GM04503 (cell line): ENCODE results near the gene CACNA1D.

Experiments used
- DNase-seq: peaks from one replicate; pipeline ENCODE4 v3.0.0-alpha.2; 2012; ENCODE audit warnings: low read depth

The CACNA1D gene

DNA sequence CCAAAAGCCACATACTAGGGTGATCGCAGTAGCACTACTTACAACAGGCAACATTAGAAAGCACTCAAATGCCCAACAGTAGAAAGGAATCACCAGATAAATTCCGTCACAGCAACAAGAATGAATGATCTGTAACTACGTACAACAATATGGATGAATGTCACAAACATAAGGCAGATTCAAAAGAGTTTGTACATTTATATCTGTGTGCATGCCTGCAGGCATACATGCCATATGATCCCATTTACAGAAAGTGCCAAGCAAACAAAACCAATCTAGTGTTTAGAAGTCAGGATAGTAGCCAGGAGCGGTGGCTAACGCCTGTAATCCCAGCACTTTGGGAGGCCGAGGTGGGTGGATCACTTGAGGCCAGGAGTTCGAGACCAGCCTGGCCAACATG is 355.5 kb downstream of the CACNA1D start:
- no peak for DNase-seq

DNA sequence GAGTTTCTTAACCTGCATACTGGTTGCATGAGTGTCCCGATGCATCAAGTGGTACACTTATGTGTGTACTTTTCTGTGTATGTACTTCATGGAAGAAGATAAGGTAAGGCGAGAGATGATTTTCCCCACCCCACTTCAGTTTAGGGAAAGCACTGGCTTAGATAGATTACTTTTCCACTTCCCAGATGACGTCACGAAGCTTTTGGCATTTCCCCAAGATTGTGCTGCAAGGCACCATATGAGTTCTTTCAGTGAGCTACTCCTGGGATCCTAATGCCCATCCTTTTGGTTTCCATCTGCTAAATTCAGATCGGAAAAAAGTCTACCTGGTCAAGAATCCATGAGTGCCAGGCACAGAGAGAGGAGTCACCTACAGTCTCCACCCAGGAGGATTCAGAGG is 356.5 kb downstream of the CACNA1D start:
- DNase-seq: no peak

GRCh38 chr3:53856964-53857363 is 362.6 kb downstream of the CACNA1D start:
- no peak for DNase-seq

DNA sequence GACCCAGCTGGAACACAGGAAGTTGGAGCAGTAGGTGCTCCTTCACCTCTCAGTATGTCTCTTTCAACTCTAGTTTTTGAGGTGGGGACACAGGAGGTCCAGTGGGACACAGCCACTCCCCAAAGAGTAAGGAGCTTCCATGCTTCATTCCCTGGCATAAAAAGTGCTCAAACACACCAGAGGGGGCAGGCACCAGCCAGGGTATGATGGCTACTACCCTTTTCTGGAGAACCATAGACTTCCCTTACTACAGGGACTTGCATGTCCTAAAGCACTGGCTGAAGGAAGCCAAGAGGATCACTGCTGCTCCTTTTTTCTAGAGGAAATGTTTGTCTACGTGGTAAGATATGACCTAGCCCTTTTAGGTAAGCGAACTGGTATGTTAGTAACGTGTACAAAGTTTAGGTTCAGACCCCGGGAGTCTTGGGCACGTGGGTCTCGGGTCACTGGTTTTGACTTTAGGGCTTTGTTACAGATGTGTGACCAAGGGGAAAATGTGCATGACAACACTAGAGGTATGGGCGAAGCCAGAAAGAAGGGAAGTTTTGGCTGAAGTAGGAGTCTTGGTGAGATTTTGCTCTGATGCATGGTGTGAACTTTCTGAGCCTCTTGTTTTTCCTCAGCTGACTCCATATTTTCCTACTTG is 363.8 kb downstream of the CACNA1D start:
- no peak for DNase-seq

- DNase-seq: no peak
Measured at GRCh38 chr3:53859178-53859577, 364.8 kb downstream of the CACNA1D start.

DNA sequence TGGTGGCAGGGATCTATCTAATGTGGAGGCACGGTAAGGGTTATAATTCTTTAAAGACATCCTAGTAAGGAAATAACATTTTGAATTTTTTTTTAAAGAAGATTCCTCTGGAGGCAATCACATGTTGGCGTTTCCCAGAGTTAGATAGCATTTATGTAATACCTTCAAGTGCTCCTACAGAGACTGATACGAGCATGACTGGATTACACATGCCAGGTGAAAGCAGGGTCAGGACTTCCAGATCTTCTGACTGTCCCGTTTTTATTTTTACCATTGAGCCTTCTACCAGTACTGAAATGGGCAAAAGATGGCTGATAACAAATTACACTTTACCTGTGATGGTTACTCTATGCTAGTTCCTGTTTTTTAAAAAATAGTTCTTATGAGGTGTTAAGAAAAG is 365.8 kb downstream of the CACNA1D start:
- no peak for DNase-seq

DNA sequence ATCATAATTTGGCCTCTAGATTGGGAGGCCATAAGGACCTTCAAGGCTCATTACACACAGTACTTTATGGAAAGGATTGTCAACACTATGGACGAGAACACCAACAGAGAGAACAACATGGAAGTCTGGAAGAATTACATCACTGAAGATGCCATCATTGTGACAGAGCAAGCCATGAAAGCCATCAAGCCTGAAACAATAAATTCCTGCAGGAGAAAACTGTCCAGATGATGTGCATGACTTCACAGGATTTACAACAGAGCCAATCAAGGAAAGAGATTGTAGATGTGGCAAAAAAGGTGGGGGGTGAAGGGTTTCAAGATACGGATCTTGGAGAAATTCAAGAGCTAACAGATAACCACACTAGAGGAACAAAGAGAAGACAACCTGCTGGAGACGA is 367.8 kb downstream of the CACNA1D start:
- no peak for DNase-seq

DNA sequence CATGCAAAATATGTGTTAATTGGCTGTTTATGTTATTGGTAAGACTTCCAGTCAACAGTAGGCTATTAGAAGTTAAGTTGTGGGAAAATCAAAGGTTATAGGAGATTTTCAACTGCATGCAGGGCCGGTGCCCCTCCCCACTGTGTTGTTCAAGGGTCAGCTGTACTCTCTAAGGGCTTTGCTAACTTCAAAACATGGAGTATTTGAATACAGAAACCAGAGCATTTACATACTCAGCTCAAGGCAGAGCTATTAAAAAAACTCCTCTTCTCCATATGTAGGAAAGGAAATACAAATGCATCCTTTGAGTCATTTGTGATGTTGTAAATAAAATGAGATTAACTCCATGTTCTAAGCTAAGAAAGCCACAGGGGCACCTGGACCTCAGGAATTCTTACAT is 368.7 kb downstream of the CACNA1D start:
- no peak for DNase-seq
